ENCODE results near the gene LIMCH1. TPM values are rescaled to one million over a fixed set of nuclear protein-coding genes. Genes with fewer than 3 reads are reported as not detected.

LIMCH1 gene
- total RNA-seq, 4 donors from 2014 or later, result 7.5 to 18.9 (median 10.7) TPM

DNA sequence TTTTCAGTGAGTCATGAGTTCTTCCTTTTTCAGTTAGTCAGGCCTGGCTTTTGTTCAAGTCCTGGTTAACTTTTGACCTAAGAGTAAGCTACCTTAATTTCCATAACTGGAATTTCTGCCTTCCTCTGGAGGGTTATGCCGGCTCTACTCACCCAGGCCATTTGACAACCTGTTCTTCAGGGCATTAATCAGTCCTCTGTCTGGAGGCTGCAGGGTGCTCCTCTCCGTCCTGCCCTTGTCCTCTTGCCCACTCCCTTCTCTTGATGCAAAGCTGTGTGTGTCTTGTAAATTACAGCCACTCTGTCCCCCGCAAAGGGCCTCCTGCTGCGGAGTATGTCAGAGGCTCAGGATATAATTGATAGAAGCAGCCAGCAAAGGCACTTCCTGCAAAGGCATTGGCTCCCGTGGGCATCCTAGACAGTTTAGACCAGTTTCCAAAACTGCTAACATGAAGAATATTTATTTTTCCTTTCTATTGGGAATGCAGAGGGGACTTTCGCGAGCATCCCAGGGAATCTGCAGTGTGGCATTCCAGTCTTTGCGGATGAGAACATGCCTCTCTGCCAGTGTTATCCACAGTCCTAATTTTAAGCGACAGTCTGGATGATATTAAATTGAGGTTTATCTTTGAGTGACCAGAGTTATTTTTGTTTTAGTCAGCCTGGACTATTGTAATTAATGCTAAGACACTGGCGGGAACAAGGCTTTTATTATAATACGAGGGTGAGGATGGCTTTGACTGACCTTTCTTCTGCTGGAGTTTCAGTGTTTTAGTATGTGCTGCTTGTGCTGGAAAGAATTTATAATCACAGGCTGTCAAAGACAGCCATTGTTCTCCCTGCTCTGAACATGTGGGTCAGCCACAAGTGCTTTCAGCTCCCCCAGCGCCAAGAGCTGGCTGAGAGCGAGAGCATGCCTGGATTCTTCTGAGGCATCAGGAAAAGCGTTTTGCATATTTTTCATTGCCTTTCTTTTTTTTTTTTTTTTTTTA lies 74.2 kb downstream of the LIMCH1 start:
- DNase-seq (ENCODE audit: low spot score in 2 of 2), result peak in 1 of 2 donors; percentile 28
- 35 to 39% methylated on average over 14 of the region's 14 CpGs for WGBS, 2 donors
- intact Hi-C loops (cut with DNase I; ENCODE audit: low total_unique reads), result loop anchor here (10.0 kb wide), 1 partner anchor 353 kb away; no protein-coding TSS in a partner anchor
- H3K4me3 ChIP-seq (ENCODE audit: low read depth, poor library complexity, severe bottlenecking), result no peak overlapping the region
- no peak for TF ChIP-seq POLR2A (IDR thresholded peaks at IDR 0.05)
- TF ChIP-seq, protein P1, sequence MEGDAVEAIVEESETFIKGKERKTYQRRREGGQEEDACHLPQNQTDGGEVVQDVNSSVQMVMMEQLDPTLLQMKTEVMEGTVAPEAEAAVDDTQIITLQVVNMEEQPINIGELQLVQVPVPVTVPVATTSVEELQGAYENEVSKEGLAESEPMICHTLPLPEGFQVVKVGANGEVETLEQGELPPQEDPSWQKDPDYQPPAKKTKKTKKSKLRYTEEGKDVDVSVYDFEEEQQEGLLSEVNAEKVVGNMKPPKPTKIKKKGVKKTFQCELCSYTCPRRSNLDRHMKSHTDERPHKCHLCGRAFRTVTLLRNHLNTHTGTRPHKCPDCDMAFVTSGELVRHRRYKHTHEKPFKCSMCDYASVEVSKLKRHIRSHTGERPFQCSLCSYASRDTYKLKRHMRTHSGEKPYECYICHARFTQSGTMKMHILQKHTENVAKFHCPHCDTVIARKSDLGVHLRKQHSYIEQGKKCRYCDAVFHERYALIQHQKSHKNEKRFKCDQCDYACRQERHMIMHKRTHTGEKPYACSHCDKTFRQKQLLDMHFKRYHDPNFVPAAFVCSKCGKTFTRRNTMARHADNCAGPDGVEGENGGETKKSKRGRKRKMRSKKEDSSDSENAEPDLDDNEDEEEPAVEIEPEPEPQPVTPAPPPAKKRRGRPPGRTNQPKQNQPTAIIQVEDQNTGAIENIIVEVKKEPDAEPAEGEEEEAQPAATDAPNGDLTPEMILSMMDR (IDR thresholded peaks at IDR 0.05), result no peak

GRCh38 chr4:41613386-41613785 lies 75.4 kb downstream of the LIMCH1 start:
- TF ChIP-seq POLR2A (IDR thresholded peaks at IDR 0.05), result no peak
- TF ChIP-seq, protein P1 (IDR thresholded peaks at IDR 0.05), result no peak
- H3K4me3 ChIP-seq (ENCODE audit: low read depth, poor library complexity, severe bottlenecking), result no peak overlapping the region
- DNase-seq (ENCODE audit: low spot score in 2 of 2), result no peak
- intact Hi-C loops (cut with DNase I; ENCODE audit: low total_unique reads), result loop anchor here (10.0 kb wide), 1 partner anchor 351 kb away; no protein-coding TSS in a partner anchor
- WGBS, 2 donors, result 60 to 62% methylated on average over 15 of the region's 15 CpGs

GRCh38 chr4:41613821-41614220 lies 75.9 kb downstream of the LIMCH1 start:
- intact Hi-C loops (cut with DNase I; ENCODE audit: low total_unique reads), result loop anchor here (10.0 kb wide), 1 partner anchor 351 kb away; no protein-coding TSS in a partner anchor
- 29 to 33% methylated on average over 1 of the region's 1 CpG for WGBS, 2 donors
- H3K4me3 ChIP-seq (ENCODE audit: low read depth, poor library complexity, severe bottlenecking), result no peak overlapping the region
- TF ChIP-seq POLR2A (IDR thresholded peaks at IDR 0.05), result no peak
- TF ChIP-seq, protein P1 (IDR thresholded peaks at IDR 0.05), result no peak
- no peak for DNase-seq (ENCODE audit: low spot score in 2 of 2)

GRCh38 chr4:41614519-41614918 lies 76.6 kb downstream of the LIMCH1 start:
- 87 to 89% methylated on average over 2 of the region's 2 CpGs for WGBS, 2 donors
- intact Hi-C loops (cut with DNase I; ENCODE audit: low total_unique reads), result loop anchor here (10.0 kb wide), 1 partner anchor 350 kb away; no protein-coding TSS in a partner anchor
- no peak overlapping the region for H3K4me3 ChIP-seq (ENCODE audit: low read depth, poor library complexity, severe bottlenecking)
- no peak for TF ChIP-seq POLR2A (IDR thresholded peaks at IDR 0.05)
- TF ChIP-seq, protein P1 (IDR thresholded peaks at IDR 0.05), result no peak
- no peak for DNase-seq (ENCODE audit: low spot score in 2 of 2)

DNA sequence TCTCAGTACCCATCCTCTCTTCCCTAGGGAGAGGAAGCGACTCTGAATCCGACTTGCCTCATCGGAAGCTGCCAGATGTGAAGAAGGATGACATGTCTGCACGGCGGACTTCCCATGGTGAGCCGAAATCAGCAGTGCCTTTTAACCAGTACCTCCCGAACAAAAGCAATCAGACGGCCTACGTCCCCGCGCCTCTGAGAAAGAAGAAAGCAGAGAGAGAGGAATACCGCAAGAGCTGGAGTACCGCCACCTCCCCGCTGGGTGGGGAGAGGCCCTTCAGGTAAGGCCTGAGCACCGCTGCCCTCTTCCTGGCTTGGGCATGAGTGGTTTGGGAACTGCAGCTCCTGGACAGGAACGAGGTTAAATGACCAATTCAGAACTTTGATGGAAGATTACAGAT lies 81.2 kb downstream of the LIMCH1 start:
- no peak overlapping the region for H3K4me3 ChIP-seq (ENCODE audit: low read depth, poor library complexity, severe bottlenecking)
- WGBS, 2 donors, result 90 to 93% methylated on average over 16 of the region's 16 CpGs
- DNase-seq (ENCODE audit: low spot score in 2 of 2), result no peak
- intact Hi-C loops (cut with DNase I; ENCODE audit: low total_unique reads), result loop anchor here (10.0 kb wide), 1 partner anchor 346 kb away; no protein-coding TSS in a partner anchor
- TF ChIP-seq, protein P1 (IDR thresholded peaks at IDR 0.05), result no peak
- TF ChIP-seq POLR2A (IDR thresholded peaks at IDR 0.05), result no peak
